Activated T-cell treated with anti-CD3 and anti-CD28 coated beads for 48 hours (primary cell): ENCODE results near the gene PIAS3.
"Not testable (repeated sequence)": the region's sequence is repeated elsewhere in the genome, so short reads cannot be mapped to it uniquely, and the experiment has no call there.

ENCODE experiments used
- DNase-seq: peaks from one replicate; pipeline ENCODE4 v3.0.0-alpha.2; 2020; ENCODE audit warnings: low read depth

Gene PIAS3

GRCh38 chr1:145874646-145875045 is 15.8 kb upstream of the PIAS3 start:
- no peak for DNase-seq

- DNase-seq: peak; percentile 21
Observed at GRCh38 chr1:145871994-145872924, 13.4 kb upstream of the PIAS3 start.

GRCh38 chr1:145868232-145868631 is 9.4 kb upstream of the PIAS3 start:
- no peak for DNase-seq

- DNase-seq: no peak
Observed at GRCh38 chr1:145863282-145864018, 4.6 kb upstream of the PIAS3 start.

- peak; percentile 75 for DNase-seq
Observed at GRCh38 chr1:145859491-145860023, 676 bp upstream of the PIAS3 start.

GRCh38 chr1:145858238-145858900 is 512 bp downstream of the PIAS3 start:
- DNase-seq: peak; percentile 35

GRCh38 chr1:145857170-145857569 is 1.7 kb downstream of the PIAS3 start:
- no peak for DNase-seq

GRCh38 chr1:145855426-145855948 is 3.4 kb downstream of the PIAS3 start:
- DNase-seq: no peak

- DNase-seq: no peak
Observed at GRCh38 chr1:145849356-145850160, 9.3 kb downstream of the PIAS3 start.

- DNase-seq: no peak
Observed at GRCh38 chr1:145847827-145848226, 11.1 kb downstream of the PIAS3 start.

GRCh38 chr1:145846201-145846612 is 12.7 kb downstream of the PIAS3 start:
- no peak for DNase-seq

- peak; percentile 72 for DNase-seq
Observed at GRCh38 chr1:145845514-145846161, 13.2 kb downstream of the PIAS3 start, which contains the start of gene NUDT17. TSS of gene NUDT17 (plus strand) at chr1:145845630. CDS start at chr1:145845641, 11 bp downstream.

- no peak for DNase-seq
Observed at GRCh38 chr1:145845144-145845513, 13.8 kb downstream of the PIAS3 start.

- DNase-seq: no peak
Observed at GRCh38 chr1:145843031-145843430, 15.8 kb downstream of the PIAS3 start.

- no peak for DNase-seq
Observed at GRCh38 chr1:145837656-145838055, 21.2 kb downstream of the PIAS3 start.

- not testable (repeated sequence) for DNase-seq
Observed at GRCh38 chr1:145830810-145831209, 28.1 kb downstream of the PIAS3 start.

GRCh38 chr1:145828367-145829026 is 30.4 kb downstream of the PIAS3 start:
- no peak for DNase-seq

GRCh38 chr1:145827966-145828365 is 30.9 kb downstream of the PIAS3 start:
- no peak for DNase-seq

- DNase-seq: no peak
Observed at GRCh38 chr1:145826030-145826429, 32.9 kb downstream of the PIAS3 start.

- no peak for DNase-seq
Observed at GRCh38 chr1:145824499-145824842, 34.4 kb downstream of the PIAS3 start.
